SK-N-SH treated with all-trans-retinoic acid at 6 μM for 48 hours (cell line): ENCODE data around the gene KIF26A.

ENCODE experiments used
- ATAC-seq: fragments of 200-7000 bp; cut with Tn5 transposase; 3 replicates; pipeline ENCODE4 v1.9.1; 2020; ENCODE audit warnings: mild to moderate bottlenecking, moderate library complexity
- ARNTL ChIP-seq: fragments of 450-650 bp; formaldehyde crosslinking; IDR thresholded peaks from 2 replicates; pipeline ENCODE4 v1.5.0; 2020; ENCODE audit warnings: low read depth, mild to moderate bottlenecking, moderate library complexity, borderline replicate concordance
- BACH2 ChIP-seq: fragments of 250-450 bp; sonication (Bioruptor Pico); IDR thresholded peaks from 2 replicates; pipeline ENCODE4 v1.9.0; 2021; ENCODE audit warnings: mild to moderate bottlenecking, borderline replicate concordance
- CREB5 ChIP-seq: fragments of 250-450 bp; sonication (Bioruptor Pico); IDR thresholded peaks from 2 replicates; pipeline ENCODE4 v1.5.1; 2020; ENCODE audit warnings: low read depth, mild to moderate bottlenecking, moderate library complexity
- CSDC2 ChIP-seq: fragments of 250-450 bp; sonication (Bioruptor Pico); IDR thresholded peaks from 2 replicates; pipeline ENCODE4 v1.5.0; 2020; ENCODE audit warnings: mild to moderate bottlenecking, moderate library complexity
- CSRNP3 ChIP-seq: fragments of 250-450 bp; sonication (Bioruptor Pico); IDR thresholded peaks from 2 replicates; pipeline ENCODE4 v1.5.1; 2021; ENCODE audit warnings: mild to moderate bottlenecking, moderate library complexity
- ESRRG ChIP-seq: fragments of 250-450 bp; sonication (Bioruptor Pico); IDR thresholded peaks from 2 replicates; pipeline ENCODE4 v1.6.1; 2021; ENCODE audit warnings: mild to moderate bottlenecking
- GLIS3 ChIP-seq: fragments of 250-450 bp; sonication (Bioruptor Pico); IDR thresholded peaks from 2 replicates; pipeline ENCODE4 v1.5.0; 2020; ENCODE audit warnings: mild to moderate bottlenecking, moderate library complexity
- ISL1 ChIP-seq: fragments of 250-450 bp; sonication (Bioruptor Pico); IDR thresholded peaks from 2 replicates; pipeline ENCODE4 v2.1.2; 2022; ENCODE audit warnings: mild to moderate bottlenecking, moderate library complexity
- OSR1 ChIP-seq: fragments of 250-450 bp; sonication (Bioruptor Pico); IDR thresholded peaks from 2 replicates; pipeline ENCODE4 v1.8.0; 2022; ENCODE audit warnings: moderate library complexity, mild to moderate bottlenecking, inconsistent platforms
- PATZ1 ChIP-seq: fragments of 250-450 bp; sonication (Bioruptor Pico); IDR thresholded peaks from 2 replicates; pipeline ENCODE4 v1.8.0; 2020; ENCODE audit warnings: mild to moderate bottlenecking, moderate library complexity, borderline replicate concordance
- POU6F1 ChIP-seq: fragments of 250-450 bp; sonication (Bioruptor Pico); IDR thresholded peaks from 2 replicates; pipeline ENCODE4 v1.8.0; 2021; ENCODE audit warnings: low read depth, mild to moderate bottlenecking, moderate library complexity, borderline replicate concordance
- RARB ChIP-seq: fragments of 250-450 bp; sonication (Bioruptor Pico); IDR thresholded peaks from 2 replicates; pipeline ENCODE4 v1.8.0; 2021; ENCODE audit warnings: mild to moderate bottlenecking, moderate library complexity
- SNAI2 ChIP-seq: fragments of 250-450 bp; sonication (Bioruptor Pico); IDR thresholded peaks from 2 replicates; pipeline ENCODE4 v1.5.0; 2020; ENCODE audit warnings: mild to moderate bottlenecking, moderate library complexity
- TCF4 ChIP-seq: fragments of 250-450 bp; sonication (Bioruptor Pico); IDR thresholded peaks from 2 replicates; pipeline ENCODE4 v1.8.0; 2021; ENCODE audit warnings: mild to moderate bottlenecking, moderate library complexity, borderline replicate concordance
- ZC3H10 ChIP-seq: fragments of 250-450 bp; sonication (Bioruptor Pico); IDR thresholded peaks from 2 replicates; pipeline ENCODE4 v1.5.1; 2021; ENCODE audit warnings: mild to moderate bottlenecking, moderate library complexity
- ZFP3 ChIP-seq: fragments of 250-450 bp; sonication (Bioruptor Pico); IDR thresholded peaks from 2 replicates; pipeline ENCODE4 v1.5.0; 2020; ENCODE audit warnings: mild to moderate bottlenecking, moderate library complexity
- ZFP30 ChIP-seq: fragments of 450-650 bp; formaldehyde crosslinking; IDR thresholded peaks from 2 replicates; pipeline ENCODE4 v1.5.0; 2022; ENCODE audit warnings: mild to moderate bottlenecking, moderate library complexity
- ZNF565 ChIP-seq: fragments of 450-650 bp; formaldehyde crosslinking; conservative IDR thresholded peaks from 2 replicates; pipeline ENCODE4 v1.5.0; 2020; ENCODE audit warnings: low read depth, mild to moderate bottlenecking, moderate library complexity
- ZNF70 ChIP-seq: fragments of 450-650 bp; formaldehyde crosslinking; IDR thresholded peaks from 2 replicates; pipeline ENCODE4 v1.5.0; 2020; ENCODE audit warnings: mild to moderate bottlenecking, moderate library complexity
- ZNF8 ChIP-seq: fragments of 450-650 bp; formaldehyde crosslinking; IDR thresholded peaks from 2 replicates; pipeline ENCODE4 v1.5.0; 2020; ENCODE audit warnings: mild to moderate bottlenecking, moderate library complexity

The KIF26A gene

GRCh38 chr14:104171895-104172294, 33.5 kb downstream of the KIF26A start:
- TF ChIP-seq ARNTL (no peak), CREB5 (CRISPR knock-in tag) (no peak), ZC3H10 (no peak), ZFP30 (no peak), ZNF8 (CRISPR knock-in tag) (no peak), TCF4 (CRISPR knock-in tag) (no peak)
- ATAC-seq, result no peak

- no peak for ATAC-seq
Observed at GRCh38 chr14:104172349-104172748, 34.0 kb downstream of the KIF26A start.

GRCh38 chr14:104172880-104173279, 34.5 kb downstream of the KIF26A start:
- ATAC-seq, result no peak
- no peak for TF ChIP-seq ZNF8 (CRISPR knock-in tag)
- no peak for TF ChIP-seq ZNF565 (CRISPR knock-in tag)
- no peak for TF ChIP-seq OSR1 (CRISPR knock-in tag)
- no peak for TF ChIP-seq CSRNP3
- no peak for TF ChIP-seq ZNF70 (CRISPR knock-in tag)
- no peak for TF ChIP-seq RARB (CRISPR knock-in tag)
- TF ChIP-seq SNAI2 (CRISPR knock-in tag), result no peak

More at GRCh38 chr14:104172349-104172748, 34.0 kb downstream of the KIF26A start:
- TF ChIP-seq ZFP30 (no peak), ARNTL (no peak), CREB5 (CRISPR knock-in tag) (no peak), SNAI2 (CRISPR knock-in tag) (no peak), OSR1 (CRISPR knock-in tag) (no peak), ZFP3 (CRISPR knock-in tag) (no peak), POU6F1 (CRISPR knock-in tag) (no peak), GLIS3 (CRISPR knock-in tag) (no peak), ESRRG (CRISPR knock-in tag) (no peak), ZNF70 (CRISPR knock-in tag) (no peak), CSRNP3 (no peak), CSDC2 (CRISPR knock-in tag) (no peak), ZNF565 (CRISPR knock-in tag) (no peak), PATZ1 (no peak), RARB (CRISPR knock-in tag) (no peak), TCF4 (CRISPR knock-in tag) (no peak), ZC3H10 (no peak)

GRCh38 chr14:104174051-104174450, 35.7 kb downstream of the KIF26A start:
- TF ChIP-seq ZC3H10 (no peak), ZFP3 (CRISPR knock-in tag) (no peak), RARB (CRISPR knock-in tag) (no peak), CSRNP3 (no peak), SNAI2 (CRISPR knock-in tag) (no peak), TCF4 (CRISPR knock-in tag) (no peak), CREB5 (CRISPR knock-in tag) (no peak), ZFP30 (no peak), ESRRG (CRISPR knock-in tag) (no peak), ARNTL (no peak), ZNF8 (CRISPR knock-in tag) (no peak), POU6F1 (CRISPR knock-in tag) (no peak), ISL1 (no peak), GLIS3 (CRISPR knock-in tag) (no peak), BACH2 (CRISPR knock-in tag) (no peak), ZNF565 (CRISPR knock-in tag) (no peak), ZNF70 (CRISPR knock-in tag) (no peak)
- no peak for ATAC-seq
